ENCODE measurements around the gene KCNC2. TPM values are rescaled to one million over a fixed set of nuclear protein-coding genes. Genes with fewer than 3 reads are reported as not detected.

The KCNC2 gene
- total and polyA plus RNA-seq, 2 donors (not counting 3 experiments of a cell fraction or from before 2014, with no cell fraction given): not detected

DNA sequence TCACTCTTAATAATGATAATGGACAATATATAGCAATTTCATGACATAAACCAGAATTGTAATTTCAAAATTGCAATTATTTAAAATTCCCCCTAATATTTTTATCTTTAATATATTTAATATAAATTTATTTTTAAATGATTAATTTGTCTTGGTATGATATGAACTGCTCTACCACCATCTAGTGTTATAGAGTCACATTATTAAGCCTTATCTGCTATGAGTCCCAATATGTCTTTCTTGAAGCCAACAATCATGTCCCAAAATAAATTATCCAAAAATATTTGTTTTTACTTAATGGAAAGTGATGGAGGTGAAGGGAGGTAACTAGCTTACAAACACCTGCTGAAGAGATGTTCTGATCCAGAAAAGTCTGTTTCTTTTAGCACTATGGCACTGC lies 151.4 kb downstream of the KCNC2 start:
- no peak overlapping the region for H3K4me3 ChIP-seq (replicated peaks in 1 of 3; ENCODE audit: insufficient read depth in 1 of 3, low read depth in 1 of 3, low read length in 3 of 3)
- BruUV-seq (replicated peaks): no TSS peak
- TF ChIP-seq MYC (IDR thresholded peaks at IDR 0.05; ENCODE audit: low read depth, low read length) (no peak), GATA2 (IDR thresholded peaks at IDR 0.05; ENCODE audit: insufficient read depth, insufficient read length, low read depth, low read length) (no peak), JUN (IDR thresholded peaks at IDR 0.05; ENCODE audit: borderline replicate concordance, insufficient read depth, insufficient read length, low read depth) (no peak), FOS (IDR thresholded peaks at IDR 0.05; ENCODE audit: borderline replicate concordance, insufficient read depth, low read length) (no peak), POLR2A (IDR thresholded peaks at IDR 0.05; ENCODE audit: low read depth, low read length) (no peak), POLR2AphosphoS5 (IDR thresholded peaks at IDR 0.05; ENCODE audit: insufficient read depth, low read depth, low read length) (no peak), EZH2 (IDR thresholded peaks at IDR 0.05; ENCODE audit: borderline replicate concordance, low read depth, low read length, severe bottlenecking) (no peak)
- TF ChIP-seq, protein P1, sequence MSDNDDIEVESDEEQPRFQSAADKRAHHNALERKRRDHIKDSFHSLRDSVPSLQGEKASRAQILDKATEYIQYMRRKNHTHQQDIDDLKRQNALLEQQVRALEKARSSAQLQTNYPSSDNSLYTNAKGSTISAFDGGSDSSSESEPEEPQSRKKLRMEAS (IDR thresholded peaks at IDR 0.05; ENCODE audit: insufficient read depth, insufficient read length): no peak
- TF ChIP-seq, protein P2, sequence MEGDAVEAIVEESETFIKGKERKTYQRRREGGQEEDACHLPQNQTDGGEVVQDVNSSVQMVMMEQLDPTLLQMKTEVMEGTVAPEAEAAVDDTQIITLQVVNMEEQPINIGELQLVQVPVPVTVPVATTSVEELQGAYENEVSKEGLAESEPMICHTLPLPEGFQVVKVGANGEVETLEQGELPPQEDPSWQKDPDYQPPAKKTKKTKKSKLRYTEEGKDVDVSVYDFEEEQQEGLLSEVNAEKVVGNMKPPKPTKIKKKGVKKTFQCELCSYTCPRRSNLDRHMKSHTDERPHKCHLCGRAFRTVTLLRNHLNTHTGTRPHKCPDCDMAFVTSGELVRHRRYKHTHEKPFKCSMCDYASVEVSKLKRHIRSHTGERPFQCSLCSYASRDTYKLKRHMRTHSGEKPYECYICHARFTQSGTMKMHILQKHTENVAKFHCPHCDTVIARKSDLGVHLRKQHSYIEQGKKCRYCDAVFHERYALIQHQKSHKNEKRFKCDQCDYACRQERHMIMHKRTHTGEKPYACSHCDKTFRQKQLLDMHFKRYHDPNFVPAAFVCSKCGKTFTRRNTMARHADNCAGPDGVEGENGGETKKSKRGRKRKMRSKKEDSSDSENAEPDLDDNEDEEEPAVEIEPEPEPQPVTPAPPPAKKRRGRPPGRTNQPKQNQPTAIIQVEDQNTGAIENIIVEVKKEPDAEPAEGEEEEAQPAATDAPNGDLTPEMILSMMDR (IDR thresholded peaks at IDR 0.05; ENCODE audit: extremely low read depth in 1 of 2, insufficient read depth in 1 of 2, low read depth in 1 of 2, low read length in 2 of 2): no peak
- H2AFZ ChIP-seq (ENCODE audit: low read depth, low read length): no peak overlapping the region
- H4K20me1 ChIP-seq (replicated peaks; ENCODE audit: control insufficient read depth, extremely low read depth, insufficient read depth, low read length): no peaks in the 10 kb centered on the region
- intact Hi-C loops (cut with micrococcal nuclease) (no loop called here), dilution Hi-C loops (cut with MboI; ENCODE audit: extremely low pct_ligation_motif_present, low sequenced_read_pairs) (no loop called here)
- DNase-seq (ENCODE audit: low read depth, low spot score) (no peak), FAIRE-seq (no peak)
- no peaks in the 10 kb centered on the region for H3K9me3 ChIP-seq (replicated peaks; ENCODE audit: control insufficient read depth, insufficient read depth, low read length)
- no peaks in the 10 kb centered on the region for H3K4me1 ChIP-seq (ENCODE audit: control insufficient read depth, extremely low read depth, insufficient read depth, low read length)
- no peaks in the 10 kb centered on the region for H3K27me3 ChIP-seq (ENCODE audit: control insufficient read depth in 2 of 2, insufficient read depth in 2 of 2, low read length in 2 of 2)
- CTCF ChIA-PET: interaction anchor here (2.2 kb wide), 1 partner anchor 369 kb away, joined by 10 read pairs; no protein-coding TSS in a partner anchor
- no peaks in the 10 kb centered on the region for H3K9me1 ChIP-seq (replicated peaks; ENCODE audit: control insufficient read depth, extremely low read depth, insufficient read depth, low read length)
- H3K4me2 ChIP-seq (ENCODE audit: insufficient read depth, low read length): no peak overlapping the region
- H3K36me3 ChIP-seq (ENCODE audit: control insufficient read depth in 2 of 2, extremely low read depth in 1 of 2, insufficient read depth in 2 of 2, low read length in 2 of 2): no peaks in the 10 kb centered on the region
- no peak overlapping the region for H3K27ac ChIP-seq (ENCODE audit: insufficient read depth, low read depth, low read length)
- POLR2A ChIA-PET: no interaction called here
- no peaks in the 10 kb centered on the region for H3K79me2 ChIP-seq (ENCODE audit: control insufficient read depth, insufficient read depth, low read length)
- H3K9ac ChIP-seq (replicated peaks; ENCODE audit: extremely low read depth, insufficient read depth, low read length): no peak overlapping the region

All from endothelial cell of umbilical vein (primary cell).